GM12873 (cell line): Measurements from ENCODE around the gene CCDC159.

Experiments used
- CTCF ChIP-seq: IDR thresholded peaks from 2 replicates; pipeline ENCODE4 v1.5.1; 2012; ENCODE audit warnings: low read depth, mild to moderate bottlenecking, moderate library complexity, low read length, control low read depth; ENCODE audit not compliant: insufficient read depth; ENCODE audit errors: missing control alignments

The CCDC159 gene

DNA sequence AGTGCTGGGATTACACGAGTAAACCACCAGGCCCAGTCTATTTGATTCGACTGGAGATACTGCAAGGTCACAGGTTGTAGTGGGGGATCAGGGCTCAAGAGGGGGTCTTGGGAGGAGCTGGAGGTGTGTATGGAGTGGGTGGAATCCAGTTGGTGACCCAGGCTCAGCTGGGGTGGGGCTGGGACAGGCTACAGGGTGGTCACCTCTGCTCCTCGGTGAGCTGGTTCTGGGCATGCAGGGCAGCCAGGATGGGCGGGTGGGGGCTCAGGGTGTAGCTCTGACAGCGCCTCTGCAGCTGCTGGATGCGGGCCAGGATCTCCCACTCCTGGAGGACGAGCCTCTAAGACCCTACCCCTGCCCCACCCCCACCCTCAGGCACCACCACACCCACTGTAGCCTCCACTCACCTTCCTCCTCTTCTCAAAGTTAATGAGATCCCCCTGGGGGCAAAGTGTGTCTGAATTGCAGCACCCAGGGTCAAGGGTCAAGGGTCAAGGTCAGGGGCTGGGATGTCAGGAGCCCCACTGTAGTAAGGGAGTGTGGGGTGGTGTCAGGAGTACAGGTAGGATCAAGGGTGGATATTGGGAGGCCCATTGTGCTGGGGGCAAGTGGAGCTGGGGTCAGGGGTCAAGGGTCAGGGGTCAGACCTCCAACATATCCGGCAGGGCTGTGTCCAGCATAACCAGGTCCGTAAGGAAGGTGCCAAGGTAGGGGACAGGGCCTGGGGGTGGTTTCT, 55.7 kb downstream of the CCDC159 start:
- no peak for TF ChIP-seq CTCF
